GM12865 (cell line): ENCODE measurements around the gene TANGO2.
A peak's percentile ranks its signal among the peaks of the same experiment; 100 is the strongest.

Experiments used
- DNase-seq: peaks from one replicate; pipeline ENCODE4 v3.0.0; 2010; ENCODE audit warnings: low read depth
- H3K4me3 ChIP-seq: 2 replicates; pipeline ENCODE4 v1.5.1; 2011; ENCODE audit warnings: mild to moderate bottlenecking, low read depth, low read length, control low read depth
- CTCF ChIP-seq: IDR thresholded peaks from 2 replicates; pipeline ENCODE4 v1.5.1; 2011; ENCODE audit warnings: low read length, control low read depth, low read depth, inconsistent platforms; ENCODE audit not compliant: insufficient read depth; ENCODE audit errors: missing control alignments

The TANGO2 gene

GRCh38 chr22:20025401-20026203 lies 4.7 kb downstream of the TANGO2 start:
- TF ChIP-seq CTCF = no peak
- H3K4me3 ChIP-seq = no peak overlapping the region
- DNase-seq = no peak

- no peak overlapping the region for H3K4me3 ChIP-seq
- DNase-seq = no peak
- no peak for TF ChIP-seq CTCF
These were observed 5.4 kb downstream of the TANGO2 start for GRCh38 chr22:20026204-20026908.

GRCh38 chr22:20026996-20027601 lies 6.2 kb downstream of the TANGO2 start:
- no peak for TF ChIP-seq CTCF

GRCh38 chr22:20027966-20028854 lies 7.3 kb downstream of the TANGO2 start:
- no peak overlapping the region for H3K4me3 ChIP-seq
- TF ChIP-seq CTCF = peak; percentile 26
- DNase-seq = peak; percentile 30

More at GRCh38 chr22:20026996-20027601, 6.2 kb downstream of the TANGO2 start:
- DNase-seq = no peak
- H3K4me3 ChIP-seq = no peak overlapping the region

GRCh38 chr22:20028855-20029549 lies 8.1 kb downstream of the TANGO2 start:
- no peak for TF ChIP-seq CTCF
- DNase-seq = no peak
- H3K4me3 ChIP-seq = no peak overlapping the region

- TF ChIP-seq CTCF = no peak
- no peak for DNase-seq
- no peak overlapping the region for H3K4me3 ChIP-seq
These were observed 8.8 kb downstream of the TANGO2 start for GRCh38 chr22:20029550-20030225.
